Fibroblast of peridontal ligament (primary cell): Measurements from ENCODE around the gene DGAT2.

Source experiments
- DNase-seq: peaks from one replicate; pipeline ENCODE4 v3.0.0-alpha.2; 2010; ENCODE audit errors: extremely low read depth

DGAT2 gene

GRCh38 chr11:75779960-75780359, 11.4 kb downstream of the DGAT2 start:
- DNase-seq, result no peak

- no peak for DNase-seq
Observed at GRCh38 chr11:75780888-75781287, 12.3 kb downstream of the DGAT2 start.

- DNase-seq, result no peak
Observed at GRCh38 chr11:75781296-75781695, 12.7 kb downstream of the DGAT2 start.

GRCh38 chr11:75781831-75782230, 13.3 kb downstream of the DGAT2 start:
- no peak for DNase-seq

- DNase-seq, result no peak
Observed at GRCh38 chr11:75782540-75783263, 14.1 kb downstream of the DGAT2 start.

GRCh38 chr11:75783416-75784084, 15.0 kb downstream of the DGAT2 start:
- DNase-seq, result no peak

GRCh38 chr11:75784085-75784478, 15.5 kb downstream of the DGAT2 start:
- no peak for DNase-seq

- no peak for DNase-seq
Observed at GRCh38 chr11:75784506-75784905, 15.9 kb downstream of the DGAT2 start.

GRCh38 chr11:75785187-75785586, 16.6 kb downstream of the DGAT2 start:
- no peak for DNase-seq

- DNase-seq, result no peak
Observed at GRCh38 chr11:75786101-75786736, 17.6 kb downstream of the DGAT2 start.

GRCh38 chr11:75789521-75789920, 20.9 kb downstream of the DGAT2 start:
- no peak for DNase-seq

GRCh38 chr11:75790986-75791385, 22.4 kb downstream of the DGAT2 start:
- no peak for DNase-seq

- DNase-seq, result no peak
Observed at GRCh38 chr11:75792127-75792731, 23.7 kb downstream of the DGAT2 start.

- no peak for DNase-seq
Observed at GRCh38 chr11:75792997-75793800, 24.6 kb downstream of the DGAT2 start.

- no peak for DNase-seq
Observed at GRCh38 chr11:75793966-75794365, 25.4 kb downstream of the DGAT2 start.

GRCh38 chr11:75795276-75796090, 26.9 kb downstream of the DGAT2 start:
- no peak for DNase-seq

GRCh38 chr11:75796091-75796435, 27.5 kb downstream of the DGAT2 start:
- DNase-seq, result no peak

GRCh38 chr11:75797116-75797515, 28.5 kb downstream of the DGAT2 start:
- DNase-seq, result no peak

GRCh38 chr11:75797792-75798191, 29.2 kb downstream of the DGAT2 start:
- DNase-seq, result no peak

GRCh38 chr11:75800136-75800675, 31.6 kb downstream of the DGAT2 start:
- no peak for DNase-seq
